HEK293 (cell line): ENCODE results near the gene ENDOD1.

Experiments used
- ZNF433 ChIP-seq: fragments of 450-650 bp; formaldehyde crosslinking; IDR thresholded peaks from 2 replicates; pipeline ENCODE4 v1.5.1; 2016; ENCODE audit warnings: missing biosample characterization, missing genetic modification characterization, low read depth
- ZNF510 ChIP-seq: fragments of 450-650 bp; formaldehyde crosslinking; IDR thresholded peaks from 2 replicates; pipeline ENCODE4 v1.5.1; 2018; ENCODE audit warnings: mild to moderate bottlenecking, missing genetic modification characterization, missing biosample characterization; ENCODE audit not compliant: insufficient replicate concordance
- TF ChIP-seq, protein P1 (sequence below): fragments of 450-650 bp; formaldehyde crosslinking; IDR thresholded peaks from 2 replicates; pipeline ENCODE4 v1.5.1; 2016; ENCODE audit warnings: missing biosample characterization, missing genetic modification characterization
- TF ChIP-seq, protein P2 (sequence below): fragments of 450-650 bp; formaldehyde crosslinking; IDR thresholded peaks from 2 replicates; pipeline ENCODE4 v1.5.1; 2016; ENCODE audit warnings: missing biosample characterization, missing genetic modification characterization

DNA sequence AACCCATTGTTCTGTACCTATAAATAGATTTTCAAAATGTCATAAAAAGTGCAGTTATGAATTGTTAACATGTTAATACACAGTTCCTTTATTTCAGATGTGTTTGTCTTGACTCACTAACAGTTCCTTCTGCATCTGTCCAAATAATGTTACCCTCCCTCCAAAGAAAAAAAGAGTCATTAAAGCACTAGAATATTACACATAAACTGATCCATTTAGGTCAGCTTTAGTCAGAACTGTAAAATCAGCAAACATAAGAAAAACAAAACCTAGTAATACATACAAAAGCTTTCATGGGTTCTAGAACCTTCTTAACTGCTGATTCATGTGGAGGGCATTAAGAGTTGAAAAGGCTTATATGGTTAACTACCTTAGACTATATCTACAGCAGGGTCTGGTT, 76.0 kb downstream of the ENDOD1 start:
- TF ChIP-seq ZNF510 (tag by site-specific recombination) (no peak), ZNF433 (no peak)
- TF ChIP-seq, protein P1, sequence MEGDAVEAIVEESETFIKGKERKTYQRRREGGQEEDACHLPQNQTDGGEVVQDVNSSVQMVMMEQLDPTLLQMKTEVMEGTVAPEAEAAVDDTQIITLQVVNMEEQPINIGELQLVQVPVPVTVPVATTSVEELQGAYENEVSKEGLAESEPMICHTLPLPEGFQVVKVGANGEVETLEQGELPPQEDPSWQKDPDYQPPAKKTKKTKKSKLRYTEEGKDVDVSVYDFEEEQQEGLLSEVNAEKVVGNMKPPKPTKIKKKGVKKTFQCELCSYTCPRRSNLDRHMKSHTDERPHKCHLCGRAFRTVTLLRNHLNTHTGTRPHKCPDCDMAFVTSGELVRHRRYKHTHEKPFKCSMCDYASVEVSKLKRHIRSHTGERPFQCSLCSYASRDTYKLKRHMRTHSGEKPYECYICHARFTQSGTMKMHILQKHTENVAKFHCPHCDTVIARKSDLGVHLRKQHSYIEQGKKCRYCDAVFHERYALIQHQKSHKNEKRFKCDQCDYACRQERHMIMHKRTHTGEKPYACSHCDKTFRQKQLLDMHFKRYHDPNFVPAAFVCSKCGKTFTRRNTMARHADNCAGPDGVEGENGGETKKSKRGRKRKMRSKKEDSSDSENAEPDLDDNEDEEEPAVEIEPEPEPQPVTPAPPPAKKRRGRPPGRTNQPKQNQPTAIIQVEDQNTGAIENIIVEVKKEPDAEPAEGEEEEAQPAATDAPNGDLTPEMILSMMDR (tag by site-specific recombination), result no peak
- TF ChIP-seq, protein P2, sequence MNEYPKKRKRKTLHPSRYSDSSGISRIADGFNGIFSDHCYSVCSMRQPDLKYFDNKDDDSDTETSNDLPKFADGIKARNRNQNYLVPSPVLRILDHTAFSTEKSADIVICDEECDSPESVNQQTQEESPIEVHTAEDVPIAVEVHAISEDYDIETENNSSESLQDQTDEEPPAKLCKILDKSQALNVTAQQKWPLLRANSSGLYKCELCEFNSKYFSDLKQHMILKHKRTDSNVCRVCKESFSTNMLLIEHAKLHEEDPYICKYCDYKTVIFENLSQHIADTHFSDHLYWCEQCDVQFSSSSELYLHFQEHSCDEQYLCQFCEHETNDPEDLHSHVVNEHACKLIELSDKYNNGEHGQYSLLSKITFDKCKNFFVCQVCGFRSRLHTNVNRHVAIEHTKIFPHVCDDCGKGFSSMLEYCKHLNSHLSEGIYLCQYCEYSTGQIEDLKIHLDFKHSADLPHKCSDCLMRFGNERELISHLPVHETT (tag by site-specific recombination), result no peak
